ENCODE measurements around the gene DSC2.
"Not testable (repeated sequence)": the region's sequence is repeated elsewhere in the genome, so short reads cannot be mapped to it uniquely, and the experiment has no call there.

Gene DSC2

GRCh38 chr18:31042406-31043181 is 59.6 kb downstream of the DSC2 start, which contains the start of gene DSC3:
TSS of gene DSC3 (minus strand) at chr18:31042742. CDS start at chr18:31042660, 82 bp downstream.
- no peak for DNase-seq

- no peak for DNase-seq
Observed at GRCh38 chr18:31042084-31042405, 60.2 kb downstream of the DSC2 start.

DNA sequence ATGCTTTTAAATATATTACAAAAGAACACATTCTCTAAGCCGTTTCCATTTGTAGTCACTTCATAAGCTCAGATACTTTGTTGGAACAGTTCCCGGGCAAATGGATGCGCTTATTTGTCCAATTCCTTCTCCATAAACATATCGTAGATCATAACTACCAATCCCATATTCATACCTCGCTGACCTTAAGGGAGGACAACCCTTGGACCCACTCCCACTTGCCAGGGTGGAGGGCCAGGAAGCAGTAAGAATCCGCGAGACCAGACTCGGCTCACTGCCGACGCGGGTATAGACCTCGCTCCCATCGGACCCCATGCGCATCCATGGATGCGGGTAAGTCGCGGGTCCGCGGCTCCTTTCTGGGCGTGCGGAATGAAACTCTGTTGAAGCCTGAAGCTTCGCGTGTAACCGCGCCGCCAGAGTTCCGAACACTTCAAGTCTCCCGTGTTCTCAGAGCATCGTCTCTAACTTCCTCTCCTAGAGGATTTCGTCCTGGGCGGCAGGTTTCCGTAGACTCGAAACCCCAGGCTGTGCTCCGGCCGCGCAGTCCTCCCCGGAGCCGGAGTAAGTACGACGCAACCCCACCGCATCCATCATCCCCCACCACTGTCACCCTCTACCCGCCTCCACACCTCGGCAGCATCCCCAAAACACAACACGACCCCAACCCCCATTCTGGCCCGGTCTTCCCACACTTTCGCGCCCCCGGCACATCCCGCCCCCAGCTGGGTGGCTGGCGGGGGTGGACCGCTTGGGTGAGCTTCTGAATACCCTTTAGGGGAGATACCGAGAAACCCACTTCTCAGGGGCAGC is 60.7 kb downstream of the DSC2 start:
- DNase-seq, result no peak

- no peak for DNase-seq
Observed at GRCh38 chr18:31040686-31041270, 61.4 kb downstream of the DSC2 start.

DNA sequence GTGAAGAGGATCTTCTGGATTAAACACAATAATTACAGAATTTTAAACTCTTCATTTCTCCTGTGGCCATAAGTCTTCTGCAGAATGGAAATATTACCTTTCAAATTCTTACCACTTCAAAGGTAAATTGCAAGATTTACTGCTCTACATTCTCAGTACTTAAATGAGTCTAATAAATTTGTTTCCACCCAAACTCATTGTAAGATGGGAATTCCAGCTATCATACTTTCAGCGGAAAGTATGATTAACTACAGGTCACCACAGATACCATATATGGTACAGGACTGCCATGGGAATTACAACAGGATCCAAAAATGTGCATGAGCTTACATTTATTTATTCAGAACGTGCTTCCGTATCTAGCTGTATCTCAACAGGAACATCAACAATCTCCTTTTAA is 62.8 kb downstream of the DSC2 start:
- DNase-seq, result no peak

GRCh38 chr18:31037686-31038085 is 64.5 kb downstream of the DSC2 start:
- DNase-seq, result not testable (repeated sequence)

DNA sequence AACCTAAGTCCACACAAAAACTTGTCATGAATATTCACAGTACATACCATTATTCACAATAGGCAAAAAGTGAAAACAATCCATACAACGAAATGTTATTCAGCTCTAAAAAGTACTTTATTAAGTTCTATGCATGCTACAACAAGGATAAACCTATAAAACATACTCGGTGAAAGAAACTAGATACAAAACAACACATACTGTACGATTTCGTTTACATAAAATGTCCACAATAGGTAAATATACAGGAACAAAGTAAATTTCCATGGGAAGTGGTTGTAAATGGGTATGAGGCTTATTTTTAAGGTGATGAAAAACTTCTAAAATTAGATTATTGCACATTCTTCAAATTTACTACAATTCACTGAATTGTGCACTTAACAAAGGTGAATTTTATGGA is 67.7 kb downstream of the DSC2 start:
- no peak for DNase-seq

GRCh38 chr18:31030574-31031278 is 71.5 kb downstream of the DSC2 start:
- no peak for DNase-seq

DNA sequence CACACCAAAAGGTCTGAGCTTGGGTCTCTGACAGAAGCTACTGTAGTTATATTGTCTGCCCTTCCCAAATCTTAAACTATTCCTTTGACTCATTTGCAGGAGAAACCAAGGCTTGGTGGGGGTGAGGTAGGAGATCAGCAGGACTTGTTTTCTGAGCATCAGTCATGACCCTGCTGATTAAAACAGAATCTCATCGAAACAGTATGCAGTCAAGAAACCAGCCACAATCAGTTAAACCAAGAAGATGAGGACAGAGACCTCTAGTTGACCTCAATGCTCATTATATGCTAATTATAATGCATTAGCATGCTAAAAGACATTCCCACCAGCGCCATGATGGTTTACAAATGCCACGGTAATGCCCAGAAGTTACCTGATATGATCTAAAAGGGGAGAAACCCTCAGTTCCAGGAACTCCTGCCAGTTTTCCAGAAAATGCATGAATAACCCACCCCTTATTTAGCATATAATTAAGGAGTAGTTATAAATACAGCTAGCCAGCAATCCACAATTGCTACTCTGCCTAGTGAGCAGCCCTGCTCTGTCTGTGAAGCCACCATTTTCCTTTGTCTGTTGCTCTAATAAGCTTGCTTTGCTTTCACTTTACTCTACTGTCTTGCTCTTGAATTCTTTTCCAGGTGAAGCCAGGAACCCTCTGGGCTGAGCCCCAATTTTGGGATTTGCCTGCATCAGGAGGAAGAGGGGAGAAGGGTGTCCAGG is 86.3 kb downstream of the DSC2 start:
- DNase-seq, result no peak

DNA sequence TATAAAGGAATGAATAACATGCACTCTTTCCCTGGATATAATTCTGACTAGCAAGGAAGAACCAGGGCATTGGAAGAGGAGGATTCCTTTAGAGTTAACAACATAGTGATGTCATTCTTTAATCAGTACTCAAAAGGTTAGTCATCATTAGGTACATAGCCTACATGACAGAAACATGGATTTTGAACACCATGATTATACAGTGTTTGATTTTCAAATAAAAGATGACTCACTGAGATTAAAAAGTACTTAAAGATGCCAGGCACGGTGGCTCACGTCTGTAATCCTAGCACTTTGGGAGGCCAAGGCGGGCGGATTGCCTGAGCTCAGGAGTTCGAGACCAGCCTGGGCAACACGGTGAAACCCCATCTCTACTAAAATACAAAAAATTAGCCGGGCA is 90.8 kb downstream of the DSC2 start:
- DNase-seq, result not testable (repeated sequence)

- DNase-seq, result no peak
Observed at GRCh38 chr18:31010601-31011000, 91.6 kb downstream of the DSC2 start.
